HFFc6 (cell line): ENCODE results near the gene ADAMTSL2. TPM values are rescaled to one million over a fixed set of nuclear protein-coding genes. Genes with fewer than 3 reads are reported as not detected.

Source experiments
- DNase-seq: peaks from one replicate; pipeline ENCODE4 v3.0.0-alpha.2; 2018
- H3K27ac Mint-ChIP-seq: 2 replicates; pipeline ENCODE4 v1.8.0; 2020; ENCODE audit warnings: mild to moderate bottlenecking, mixed read lengths
- H3K27me3 Mint-ChIP-seq: 2 replicates; pipeline ENCODE4 v1.8.0; 2021; ENCODE audit warnings: mild to moderate bottlenecking, moderate library complexity, mixed read lengths; ENCODE audit not compliant: insufficient read depth
- H3K36me3 Mint-ChIP-seq: 2 replicates; pipeline ENCODE4 v1.8.0; 2021; ENCODE audit warnings: low read depth, mixed read lengths
- H3K4me1 Mint-ChIP-seq: 2 replicates; pipeline ENCODE4 v1.8.0; 2020; ENCODE audit warnings: low read depth, mixed read lengths
- H3K4me3 Mint-ChIP-seq: 2 replicates; pipeline ENCODE4 v1.8.0; 2020; ENCODE audit warnings: mild to moderate bottlenecking, moderate library complexity, mixed read lengths
- H3K9me3 Mint-ChIP-seq: 2 replicates; pipeline ENCODE4 v1.8.0; 2020; ENCODE audit warnings: mild to moderate bottlenecking, mixed read lengths
- total RNA-seq, 6 experiments: library from RNA; stranded (reverse); fragmentation: NEBNext Ultra II Directional; extraction: Animal tissue kit (Norgen Biotek cat#: 25700); gene quantifications; 2 replicates in 1 of 6; 3 replicates in 5 of 6; pipeline ENCODE4 v1.2.3, GENCODE V29; 2021
- TF ChIP-seq, protein P1 (sequence below): fragments of 200-600 bp; sonication (generic); IDR thresholded peaks from 2 replicates; pipeline ENCODE4 v1.5.0; 2021; ENCODE audit warnings: antibody characterized with exemption, mild to moderate bottlenecking

ADAMTSL2 gene
- total RNA-seq, 6 experiments from 2014 or later, result 0.05 to 0.07 (median 0.06) TPM; not detected in 3

DNA sequence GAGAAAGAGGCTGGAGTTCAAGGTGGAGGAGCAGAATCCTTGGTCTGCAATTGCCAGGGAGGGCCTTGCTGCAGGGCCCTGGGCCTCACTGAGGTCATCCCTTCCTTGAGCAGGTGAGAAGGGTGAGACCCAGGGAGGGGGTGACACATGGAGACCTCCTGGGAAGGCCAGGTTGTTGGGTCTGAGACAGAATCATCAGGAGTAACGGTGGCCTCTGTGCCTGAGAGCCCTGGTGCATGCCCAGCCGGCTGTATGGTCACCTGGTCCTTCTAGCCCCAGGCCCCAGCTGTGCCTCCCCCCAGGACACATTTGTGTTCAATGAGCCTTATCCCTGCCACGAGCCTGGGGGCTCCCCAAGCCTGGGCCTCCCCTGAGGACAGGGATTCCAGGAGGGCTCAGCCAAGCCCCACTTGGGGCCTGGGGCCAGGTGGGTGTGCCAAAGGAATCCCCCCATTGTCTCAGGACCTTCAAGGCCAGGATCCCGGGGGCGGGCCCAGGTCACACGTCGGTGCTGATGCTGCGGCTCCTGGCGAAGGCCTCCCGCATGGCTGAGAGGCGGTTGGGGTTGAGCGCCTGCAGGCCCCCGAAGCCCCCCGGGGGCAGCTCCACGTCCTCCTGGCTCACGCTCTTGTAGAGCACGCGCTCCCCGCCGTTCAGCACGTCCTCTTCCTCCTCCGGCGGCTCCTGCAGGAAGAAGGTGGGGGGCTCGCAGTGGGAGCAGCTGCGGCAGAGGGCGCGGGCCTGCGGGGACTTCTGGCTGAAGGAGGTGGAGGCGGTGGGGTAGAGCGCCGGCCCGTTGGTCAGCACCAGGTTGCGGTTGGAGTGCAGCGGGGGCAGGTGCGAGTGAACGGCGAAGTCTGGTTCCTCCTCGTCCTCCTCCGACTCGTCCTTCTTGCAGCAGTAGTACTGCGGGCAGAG is 44.3 kb downstream of the ADAMTSL2 start:
- no peak overlapping the region for H3K27ac Mint-ChIP-seq
- TF ChIP-seq, protein P1, sequence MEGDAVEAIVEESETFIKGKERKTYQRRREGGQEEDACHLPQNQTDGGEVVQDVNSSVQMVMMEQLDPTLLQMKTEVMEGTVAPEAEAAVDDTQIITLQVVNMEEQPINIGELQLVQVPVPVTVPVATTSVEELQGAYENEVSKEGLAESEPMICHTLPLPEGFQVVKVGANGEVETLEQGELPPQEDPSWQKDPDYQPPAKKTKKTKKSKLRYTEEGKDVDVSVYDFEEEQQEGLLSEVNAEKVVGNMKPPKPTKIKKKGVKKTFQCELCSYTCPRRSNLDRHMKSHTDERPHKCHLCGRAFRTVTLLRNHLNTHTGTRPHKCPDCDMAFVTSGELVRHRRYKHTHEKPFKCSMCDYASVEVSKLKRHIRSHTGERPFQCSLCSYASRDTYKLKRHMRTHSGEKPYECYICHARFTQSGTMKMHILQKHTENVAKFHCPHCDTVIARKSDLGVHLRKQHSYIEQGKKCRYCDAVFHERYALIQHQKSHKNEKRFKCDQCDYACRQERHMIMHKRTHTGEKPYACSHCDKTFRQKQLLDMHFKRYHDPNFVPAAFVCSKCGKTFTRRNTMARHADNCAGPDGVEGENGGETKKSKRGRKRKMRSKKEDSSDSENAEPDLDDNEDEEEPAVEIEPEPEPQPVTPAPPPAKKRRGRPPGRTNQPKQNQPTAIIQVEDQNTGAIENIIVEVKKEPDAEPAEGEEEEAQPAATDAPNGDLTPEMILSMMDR, result no peak
- H3K4me1 Mint-ChIP-seq, result no peaks in the 10 kb centered on the region; the same call in 1 of the 2 replicates
- H3K36me3 Mint-ChIP-seq, result no peaks in the 10 kb centered on the region
- H3K4me3 Mint-ChIP-seq, result no peak overlapping the region
- peaks cover 35% of the 10 kb centered on the region for H3K27me3 Mint-ChIP-seq
- no peak for DNase-seq
- H3K9me3 Mint-ChIP-seq, result no peaks in the 10 kb centered on the region

DNA sequence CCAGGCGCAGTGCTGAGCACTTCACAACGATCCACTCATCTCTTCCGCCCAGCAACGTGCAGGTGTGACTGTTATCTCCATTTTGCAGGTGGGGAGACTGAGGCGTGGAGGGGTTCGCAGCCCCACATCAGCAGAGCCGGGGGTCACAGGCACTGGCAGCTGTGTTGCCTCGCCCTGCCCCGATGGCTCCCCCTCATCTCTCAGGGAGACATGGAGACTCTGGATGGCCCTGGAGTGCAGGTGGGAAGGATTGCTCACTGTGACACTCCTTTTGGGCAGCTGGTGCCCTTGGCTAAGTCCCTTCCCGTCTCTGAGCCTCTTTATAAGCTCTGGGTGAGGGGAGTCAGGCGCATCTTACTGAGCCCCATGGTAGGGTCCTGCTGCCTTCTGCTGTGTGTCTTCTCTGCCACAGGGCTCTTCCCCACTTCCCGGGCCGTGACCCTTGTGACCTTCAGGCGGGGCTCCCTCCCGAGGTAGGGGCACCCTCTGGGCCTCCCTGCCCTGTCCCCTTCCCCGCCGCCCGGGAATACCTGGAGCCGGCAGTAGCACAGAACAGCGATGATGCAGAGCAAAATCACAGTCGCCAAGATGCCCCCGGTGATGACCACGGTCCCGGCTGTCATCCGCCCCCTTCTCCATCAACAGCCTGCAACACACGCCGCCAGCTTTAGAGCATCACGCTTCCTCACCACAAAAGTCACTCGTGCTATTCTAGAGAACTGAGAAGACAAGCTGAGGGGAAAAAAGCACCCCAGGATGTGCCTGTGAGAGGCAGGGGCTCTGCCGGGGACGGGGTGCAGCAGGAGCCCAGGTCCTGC is 45.3 kb downstream of the ADAMTSL2 start:
- TF ChIP-seq, protein P1, result no peak
- DNase-seq, result no peak
- H3K36me3 Mint-ChIP-seq, result no peaks in the 10 kb centered on the region
- no peaks in the 10 kb centered on the region for H3K9me3 Mint-ChIP-seq
- H3K4me1 Mint-ChIP-seq, result peaks cover 5% of the 10 kb centered on the region; the same call in 1 of the 2 replicates
- no peak overlapping the region for H3K4me3 Mint-ChIP-seq
- peaks cover 42% of the 10 kb centered on the region for H3K27me3 Mint-ChIP-seq
- no peak overlapping the region for H3K27ac Mint-ChIP-seq

DNA sequence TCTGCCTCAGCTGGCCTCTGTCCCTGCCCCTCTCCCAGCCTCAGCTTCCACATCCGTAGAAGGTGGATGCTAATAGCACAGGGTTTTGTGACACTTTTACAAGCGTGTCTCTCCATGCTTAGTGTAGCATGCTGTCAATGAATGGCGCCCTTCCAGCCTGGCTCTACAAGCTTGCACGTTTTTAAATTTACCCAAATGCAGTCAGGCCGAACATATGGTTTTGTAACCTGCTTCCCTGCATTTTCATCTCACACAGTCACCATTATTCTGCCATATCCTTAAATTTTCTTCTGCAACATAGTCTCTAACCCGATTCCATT is 45.9 kb downstream of the ADAMTSL2 start:
- H3K27me3 Mint-ChIP-seq, result peaks cover 41% of the 10 kb centered on the region
- H3K9me3 Mint-ChIP-seq, result no peaks in the 10 kb centered on the region
- H3K27ac Mint-ChIP-seq, result no peak overlapping the region

DNA sequence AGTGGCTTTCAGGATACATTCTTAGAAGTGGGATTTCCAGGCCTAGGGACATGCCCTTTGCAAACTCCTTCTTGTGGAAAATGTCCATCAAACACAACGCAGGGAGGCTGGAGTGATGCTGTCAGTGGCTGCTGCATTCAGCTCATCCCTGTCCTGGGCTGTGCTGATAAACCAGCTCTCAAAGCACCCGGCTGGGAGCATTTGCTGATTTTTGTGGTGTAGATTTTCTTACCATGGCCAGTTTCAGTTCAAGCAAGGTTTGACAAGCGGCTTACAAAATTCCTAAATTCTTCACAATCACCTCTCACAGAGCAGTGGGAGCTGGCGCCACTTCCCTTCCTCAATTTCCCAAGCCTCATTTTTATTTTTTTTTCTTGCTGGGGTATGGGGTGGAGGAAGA is 46.5 kb downstream of the ADAMTSL2 start:
- Mint-ChIP-seq H3K4me1 (peaks cover 5% of the 10 kb centered on the region; the same call in 1 of the 2 replicates), H3K36me3 (no peaks in the 10 kb centered on the region), H3K27ac (no peak overlapping the region), H3K27me3 (peaks cover 38% of the 10 kb centered on the region), H3K4me3 (no peak overlapping the region), H3K9me3 (no peaks in the 10 kb centered on the region)
- no peak for DNase-seq
- TF ChIP-seq, protein P1, result no peak

More for the DNA sequence above, 45.9 kb downstream of the ADAMTSL2 start:
- Mint-ChIP-seq H3K36me3 (no peaks in the 10 kb centered on the region), H3K4me1 (peaks cover 5% of the 10 kb centered on the region; the same call in 1 of the 2 replicates), H3K4me3 (no peak overlapping the region)
- DNase-seq, result no peak
- TF ChIP-seq, protein P1, result no peak

DNA sequence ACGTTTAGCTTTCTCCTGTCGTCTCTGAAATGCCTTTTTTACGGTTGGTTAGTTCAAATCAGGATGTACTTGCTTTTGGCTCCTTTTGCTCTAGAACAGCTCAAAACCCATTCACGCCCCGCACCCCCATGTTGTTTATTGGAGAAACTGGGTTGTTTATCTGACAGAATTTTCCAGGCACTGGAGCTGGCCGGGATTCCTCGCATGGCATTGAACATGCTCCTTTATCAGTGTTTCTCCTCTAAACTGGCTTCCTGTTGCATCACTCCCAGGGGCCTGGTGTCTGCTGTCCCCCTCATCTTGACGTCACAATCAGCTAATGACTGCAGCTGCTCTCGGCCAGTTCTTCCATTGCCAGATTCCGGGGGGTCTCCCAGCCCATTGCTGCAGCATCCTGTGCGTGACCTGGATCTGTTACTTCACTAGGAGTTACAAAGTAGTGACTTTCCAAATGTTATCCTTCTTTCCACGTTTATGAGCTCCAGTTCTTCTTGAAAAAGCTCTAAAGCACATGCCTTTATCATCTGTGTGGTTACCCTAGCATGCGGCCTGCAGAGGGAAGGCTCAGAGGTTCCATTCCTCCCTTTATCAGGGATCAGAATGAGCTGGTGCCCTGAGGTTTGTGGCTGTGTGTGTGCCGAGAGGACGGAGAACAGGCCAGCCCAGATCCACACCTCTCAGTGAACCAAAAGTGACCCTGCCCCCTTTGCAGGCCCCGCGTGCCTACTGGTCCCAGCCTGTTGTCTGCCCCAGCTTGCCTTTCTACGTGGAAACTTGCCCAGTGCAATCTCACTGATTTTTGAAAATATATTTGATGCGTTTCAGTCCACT is 47.2 kb downstream of the ADAMTSL2 start:
- Mint-ChIP-seq H3K36me3 (no peaks in the 10 kb centered on the region), H3K4me3 (no peak overlapping the region), H3K27ac (no peak overlapping the region), H3K27me3 (peaks cover 41% of the 10 kb centered on the region), H3K4me1 (peaks cover 5% of the 10 kb centered on the region; the same call in 1 of the 2 replicates), H3K9me3 (no peaks in the 10 kb centered on the region)
- DNase-seq, result no peak
- TF ChIP-seq, protein P1, result no peak
